GM21360 (cell line): ENCODE results near the gene SLC16A1.
"Not testable (repeated sequence)": the region's sequence is repeated elsewhere in the genome, so short reads cannot be mapped to it uniquely, and the experiment has no call there.

Experiments used
- ATAC-seq: cut with Tn5 transposase; IDR thresholded peaks from one replicate; pipeline ENCODE4 v1.9.1; 2021; ENCODE audit warnings: mild to moderate bottlenecking, moderate library complexity; ENCODE audit not compliant: unreplicated experiment

The SLC16A1 gene

GRCh38 chr1:112926858-112927257, 29.1 kb downstream of the SLC16A1 start:
- no peak for ATAC-seq

DNA sequence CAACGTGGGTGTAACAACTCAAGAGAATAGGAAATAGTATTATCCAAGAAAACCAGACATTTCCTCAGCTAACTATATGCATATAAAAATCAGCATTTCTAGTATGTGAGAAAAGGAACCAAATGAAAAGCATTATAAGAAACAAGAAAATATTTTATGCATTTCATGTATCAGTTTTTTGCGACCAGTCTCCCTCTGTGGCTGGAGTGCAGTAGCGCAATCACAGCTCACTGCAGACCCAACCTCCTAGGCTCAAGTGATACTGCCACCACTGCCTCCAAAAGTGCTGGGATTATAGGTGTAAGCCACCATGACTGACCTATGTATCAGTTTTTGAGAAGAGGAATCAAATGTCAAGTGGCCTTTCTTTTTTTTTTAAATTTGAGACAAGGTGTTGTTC, 31.0 kb downstream of the SLC16A1 start:
- no peak for ATAC-seq

GRCh38 chr1:112923959-112924349, 32.0 kb downstream of the SLC16A1 start:
- no peak for ATAC-seq

DNA sequence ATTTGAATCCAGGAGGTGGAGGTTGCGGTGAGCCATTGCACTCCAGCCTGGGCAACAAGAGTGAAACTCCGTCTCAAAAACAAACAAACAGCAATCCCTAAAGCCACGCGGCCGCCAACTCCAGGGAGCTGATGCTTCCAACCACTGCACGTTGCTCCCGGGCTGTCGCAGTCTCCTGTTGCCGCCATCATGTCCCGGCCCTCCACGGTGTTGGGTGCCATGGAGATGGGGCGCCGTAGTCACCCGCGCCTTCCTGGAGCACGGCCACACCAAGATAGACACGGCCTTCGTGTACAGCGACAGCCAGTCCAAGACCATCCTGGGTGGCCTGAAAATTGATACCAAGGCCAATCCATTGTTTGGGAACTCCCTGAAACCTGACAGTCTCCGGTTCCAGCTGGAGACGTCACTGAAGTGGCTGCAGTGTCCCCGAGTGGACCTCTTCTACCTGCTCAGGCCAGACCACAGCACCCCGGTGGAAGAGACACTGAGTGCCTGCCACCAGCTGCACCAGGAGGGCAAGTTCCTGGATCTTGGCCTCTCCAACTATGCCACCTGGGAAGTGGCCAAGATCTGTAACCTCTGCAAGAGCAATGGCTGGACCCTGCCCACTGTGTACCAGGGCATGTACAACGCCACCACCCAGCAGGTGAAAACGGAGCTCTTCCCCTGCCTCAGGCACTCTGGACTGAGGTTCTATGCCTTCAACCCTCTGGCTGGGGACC, 32.6 kb downstream of the SLC16A1 start:
- ATAC-seq = no peak

- no peak for ATAC-seq
Measured at GRCh38 chr1:112911506-112912220, 44.3 kb downstream of the SLC16A1 start.

- no peak for ATAC-seq
Measured at GRCh38 chr1:112909847-112910246, 46.1 kb downstream of the SLC16A1 start.

GRCh38 chr1:112906150-112906698, 49.8 kb downstream of the SLC16A1 start:
- no peak for ATAC-seq

- ATAC-seq = no peak
Measured at GRCh38 chr1:112905395-112906149, 50.4 kb downstream of the SLC16A1 start.

- no peak for ATAC-seq
Measured at GRCh38 chr1:112904831-112905261, 51.1 kb downstream of the SLC16A1 start.

GRCh38 chr1:112904071-112904830, 51.7 kb downstream of the SLC16A1 start:
- ATAC-seq = no peak

DNA sequence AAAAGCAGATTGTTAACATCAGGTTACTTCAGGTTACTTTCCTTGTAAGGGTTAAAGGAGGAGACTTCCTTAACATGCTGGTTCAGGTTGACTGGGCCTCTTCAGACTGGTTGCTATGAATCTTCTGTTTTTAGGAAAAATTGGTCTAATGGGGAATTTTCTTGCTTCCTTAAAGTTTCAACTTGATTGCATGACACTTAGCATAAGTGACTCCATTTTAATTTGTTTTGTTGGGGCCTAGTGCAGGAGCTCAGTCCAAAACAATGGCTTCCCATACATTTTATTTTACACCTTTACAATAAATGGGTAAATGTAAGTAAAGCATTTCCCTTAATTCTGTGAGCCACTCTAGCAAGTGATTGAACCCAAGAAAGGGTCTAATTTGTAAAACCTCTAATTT, 53.8 kb downstream of the SLC16A1 start:
- ATAC-seq = no peak

DNA sequence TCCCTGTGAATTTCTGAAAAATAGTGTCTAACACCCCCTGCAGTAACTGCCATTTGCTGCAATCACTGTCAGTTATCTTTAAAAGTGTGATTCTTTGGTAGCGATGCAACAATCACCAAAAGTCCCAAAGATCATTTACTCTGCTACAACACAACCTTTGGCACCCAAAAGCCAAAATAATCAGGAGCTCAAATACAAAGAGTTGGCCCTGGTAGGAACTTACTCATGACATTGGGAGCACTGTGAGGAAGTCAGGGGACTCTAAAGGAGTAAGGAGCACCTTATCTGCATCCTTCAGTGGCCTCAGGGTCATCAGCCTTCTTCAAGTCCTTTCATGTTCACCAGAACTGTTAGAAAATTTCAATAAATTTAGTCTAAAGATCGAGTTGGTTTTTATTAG, 54.6 kb downstream of the SLC16A1 start:
- no peak for ATAC-seq

DNA sequence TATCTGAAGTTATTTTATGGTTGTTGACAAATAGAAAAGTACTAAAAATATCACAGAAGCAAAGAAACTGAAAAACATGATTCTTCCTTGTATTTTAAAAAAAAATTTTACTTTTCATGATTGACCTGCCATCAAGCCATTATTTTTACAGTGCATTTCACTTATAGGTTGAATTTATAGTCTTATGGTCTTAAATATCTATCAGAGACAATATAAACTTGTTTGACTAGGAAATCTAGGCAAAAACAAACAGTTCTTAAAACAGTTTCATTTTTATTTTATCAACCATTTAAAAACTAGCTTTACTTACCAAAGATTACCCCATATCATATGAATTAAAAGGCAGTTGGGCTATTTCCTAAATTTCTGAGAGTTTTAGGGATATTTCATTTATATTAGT, 59.2 kb downstream of the SLC16A1 start:
- ATAC-seq = no peak

GRCh38 chr1:112894561-112895011, 61.4 kb downstream of the SLC16A1 start:
- no peak for ATAC-seq

DNA sequence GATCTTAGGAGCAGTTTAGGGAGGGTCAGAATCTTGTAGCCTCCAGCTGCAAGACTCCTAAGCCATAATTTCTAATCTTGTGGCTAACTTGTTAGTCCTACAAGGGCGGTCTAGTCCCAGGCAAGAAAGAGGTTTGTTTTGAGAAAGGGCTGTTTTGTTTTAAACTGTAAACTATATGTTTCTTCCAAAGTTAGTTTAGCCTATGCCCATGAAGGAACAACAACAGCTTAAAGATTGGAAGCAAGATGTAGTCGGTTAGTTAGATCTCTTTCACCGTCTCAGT, 62.0 kb downstream of the SLC16A1 start:
- ATAC-seq = no peak

- ATAC-seq = no peak
Measured at GRCh38 chr1:112893288-112894009, 62.5 kb downstream of the SLC16A1 start.

GRCh38 chr1:112889906-112890305, 66.1 kb downstream of the SLC16A1 start:
- ATAC-seq = not testable (repeated sequence)

GRCh38 chr1:112889052-112889768, 66.8 kb downstream of the SLC16A1 start:
- ATAC-seq = no peak

DNA sequence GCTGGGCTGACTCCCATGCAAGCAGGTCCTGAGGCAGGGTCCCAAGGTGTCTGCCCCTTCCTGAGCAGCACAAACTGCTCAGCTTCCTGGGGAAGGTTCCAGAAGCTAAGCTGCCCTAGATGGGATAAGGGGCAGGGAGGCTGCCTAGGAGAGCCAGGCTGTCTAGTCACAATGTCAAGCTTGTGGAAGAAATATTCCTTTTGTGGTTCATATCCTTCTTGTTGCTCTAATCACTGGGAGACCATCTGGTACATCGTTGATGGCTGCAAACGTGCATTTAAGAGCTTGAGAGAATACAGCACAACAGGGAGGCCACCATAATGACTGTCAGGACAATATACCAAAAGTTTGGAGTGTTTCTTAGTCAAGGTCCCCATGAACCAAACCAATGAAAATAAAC, 67.4 kb downstream of the SLC16A1 start:
- no peak for ATAC-seq
